Tibial artery (tissue), 4 donors: Measurements from ENCODE around the gene PGBD1.
A peak's percentile ranks its signal among the peaks of the same experiment; 100 is the strongest.

Source experiments
- DNase-seq, 2 donors: peaks; one replicate each; pipeline ENCODE4 v3.0.0-alpha.2; 2019
- H3K27ac ChIP-seq, 2 donors: fragments of 200-600 bp; sonication (generic) in 1 of 2; 1 replicate in 1 of 2; 2 replicates in 1 of 2; pipeline ENCODE4 v1.5.1; 2018 to 2019; ENCODE audit warnings: mild to moderate bottlenecking in 1 of 2
- H3K27me3 ChIP-seq, 2 donors: fragments of 200-600 bp; sonication (generic) in 1 of 2; one replicate each; pipeline versions ENCODE4 v1.5.1 to v1.6.0; 2016 to 2019
- H3K36me3 ChIP-seq, 3 donors: fragments of 200-600 bp; sonication (generic) in 2 of 3; one replicate each; pipeline ENCODE4 v1.5.1; 2016 to 2019; ENCODE audit warnings: mild to moderate bottlenecking in 2 of 3
- H3K4me1 ChIP-seq, 4 donors: fragments of 200-600 bp; sonication (generic) in 2 of 4; 1 replicate in 3 of 4; 2 replicates in 1 of 4; pipeline ENCODE4 v1.5.1; 2016 to 2019
- H3K4me3 ChIP-seq, 2 donors: fragments of 200-600 bp; sonication (generic) in 1 of 2; 1 replicate in 1 of 2; 2 replicates in 1 of 2; pipeline ENCODE4 v1.5.1; 2018 to 2019; ENCODE audit warnings: mild to moderate bottlenecking in 2 of 2
- H3K9me3 ChIP-seq, 3 donors: fragments of 200-600 bp; sonication (generic) in 1 of 3; one replicate each; pipeline ENCODE4 v1.5.1; 2016 to 2019
- intact Hi-C: fragments of 100-400 bp; cut with DNase I; formaldehyde crosslinking; loops from one replicate; pipeline ENCODE4 v1.15.0; 2023; ENCODE audit warnings: low total_unique reads
- TF ChIP-seq, protein P1 (sequence below), 2 experiments: fragments of 200-600 bp in 1 of 2; fragments of 450-650 bp in 1 of 2; IDR thresholded peaks; one replicate each; pipeline ENCODE4 v1.5.1; 2017 to 2019; ENCODE audit warnings: antibody characterized with exemption in 2 of 2, mild to moderate bottlenecking in 1 of 2, moderate library complexity in 1 of 2

Gene PGBD1

DNA sequence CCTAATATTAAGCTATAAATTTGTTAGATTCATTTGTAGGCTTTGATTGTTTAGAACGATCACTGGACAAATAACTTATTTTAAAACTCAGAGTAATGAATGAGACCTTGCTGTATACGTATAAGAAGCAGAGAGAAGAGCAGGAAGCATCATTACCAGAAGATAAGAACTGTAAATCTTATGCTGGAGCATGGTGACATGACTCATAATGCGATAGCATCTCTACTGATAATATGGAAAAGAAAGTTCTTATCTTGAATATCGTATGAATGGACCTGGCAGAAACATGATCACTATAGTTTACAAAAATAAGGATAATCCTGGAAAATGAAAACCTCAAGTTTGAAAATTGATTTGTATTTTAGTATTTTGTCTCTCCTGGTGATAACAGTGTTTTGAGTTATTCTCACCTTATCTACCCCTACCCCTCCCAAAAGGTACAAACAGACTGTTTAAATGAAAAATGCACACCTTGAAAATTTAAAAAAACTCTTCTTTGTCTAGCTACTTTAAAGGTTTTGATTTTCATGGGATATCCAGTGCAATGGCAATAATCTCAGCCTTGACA is 16.5 kb upstream of the PGBD1 start:
- H3K36me3 ChIP-seq, result no peaks in the 10 kb centered on the region
- H3K27ac ChIP-seq, result no peak overlapping the region
- TF ChIP-seq, protein P1, sequence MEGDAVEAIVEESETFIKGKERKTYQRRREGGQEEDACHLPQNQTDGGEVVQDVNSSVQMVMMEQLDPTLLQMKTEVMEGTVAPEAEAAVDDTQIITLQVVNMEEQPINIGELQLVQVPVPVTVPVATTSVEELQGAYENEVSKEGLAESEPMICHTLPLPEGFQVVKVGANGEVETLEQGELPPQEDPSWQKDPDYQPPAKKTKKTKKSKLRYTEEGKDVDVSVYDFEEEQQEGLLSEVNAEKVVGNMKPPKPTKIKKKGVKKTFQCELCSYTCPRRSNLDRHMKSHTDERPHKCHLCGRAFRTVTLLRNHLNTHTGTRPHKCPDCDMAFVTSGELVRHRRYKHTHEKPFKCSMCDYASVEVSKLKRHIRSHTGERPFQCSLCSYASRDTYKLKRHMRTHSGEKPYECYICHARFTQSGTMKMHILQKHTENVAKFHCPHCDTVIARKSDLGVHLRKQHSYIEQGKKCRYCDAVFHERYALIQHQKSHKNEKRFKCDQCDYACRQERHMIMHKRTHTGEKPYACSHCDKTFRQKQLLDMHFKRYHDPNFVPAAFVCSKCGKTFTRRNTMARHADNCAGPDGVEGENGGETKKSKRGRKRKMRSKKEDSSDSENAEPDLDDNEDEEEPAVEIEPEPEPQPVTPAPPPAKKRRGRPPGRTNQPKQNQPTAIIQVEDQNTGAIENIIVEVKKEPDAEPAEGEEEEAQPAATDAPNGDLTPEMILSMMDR (IDR thresholded peaks at IDR 0.05), result no peak
- H3K9me3 ChIP-seq, result peaks cover 0 to 7% (median 0%) of the 10 kb centered on the region in 3 donors
- H3K27me3 ChIP-seq, result no peaks in the 10 kb centered on the region
- peaks cover 0 to 17% (median 10%) of the 10 kb centered on the region in 4 donors for H3K4me1 ChIP-seq
- no peak for DNase-seq
- no peak overlapping the region for H3K4me3 ChIP-seq
- intact Hi-C loops, result no loop called here

DNA sequence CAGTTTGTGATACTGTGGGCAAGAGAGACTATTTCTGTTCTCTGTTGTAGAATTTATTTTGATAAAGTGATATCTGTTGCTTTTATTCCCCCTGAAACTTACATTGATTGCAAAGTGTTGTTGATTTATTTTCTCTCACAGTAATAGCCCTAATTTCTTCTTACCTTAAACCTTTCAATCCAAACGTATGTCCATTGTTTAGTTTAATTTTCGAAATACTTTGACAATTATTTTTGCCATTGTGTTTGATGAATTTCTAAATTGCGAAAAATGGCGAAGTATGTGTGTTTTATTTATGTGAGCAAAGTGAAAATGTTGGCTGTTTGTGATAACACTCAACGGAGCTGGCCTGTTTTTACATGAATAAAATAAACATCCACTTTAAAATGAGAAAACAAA is 14.8 kb upstream of the PGBD1 start:
- H3K9me3 ChIP-seq, result no peaks in the 10 kb centered on the region
- peaks cover 0 to 17% (median 10%) of the 10 kb centered on the region in 4 donors for H3K4me1 ChIP-seq
- TF ChIP-seq, protein P1 (IDR thresholded peaks at IDR 0.05), result no peak
- H3K27ac ChIP-seq, result peak overlapping the region; percentile 86 to 87
- H3K27me3 ChIP-seq, result no peaks in the 10 kb centered on the region
- intact Hi-C loops, result no loop called here
- H3K36me3 ChIP-seq, result peaks cover 0 to 3% (median 2%) of the 10 kb centered on the region in 3 donors
- peak overlapping the region; percentile 82 to 91 for H3K4me3 ChIP-seq
- no peak for DNase-seq

DNA sequence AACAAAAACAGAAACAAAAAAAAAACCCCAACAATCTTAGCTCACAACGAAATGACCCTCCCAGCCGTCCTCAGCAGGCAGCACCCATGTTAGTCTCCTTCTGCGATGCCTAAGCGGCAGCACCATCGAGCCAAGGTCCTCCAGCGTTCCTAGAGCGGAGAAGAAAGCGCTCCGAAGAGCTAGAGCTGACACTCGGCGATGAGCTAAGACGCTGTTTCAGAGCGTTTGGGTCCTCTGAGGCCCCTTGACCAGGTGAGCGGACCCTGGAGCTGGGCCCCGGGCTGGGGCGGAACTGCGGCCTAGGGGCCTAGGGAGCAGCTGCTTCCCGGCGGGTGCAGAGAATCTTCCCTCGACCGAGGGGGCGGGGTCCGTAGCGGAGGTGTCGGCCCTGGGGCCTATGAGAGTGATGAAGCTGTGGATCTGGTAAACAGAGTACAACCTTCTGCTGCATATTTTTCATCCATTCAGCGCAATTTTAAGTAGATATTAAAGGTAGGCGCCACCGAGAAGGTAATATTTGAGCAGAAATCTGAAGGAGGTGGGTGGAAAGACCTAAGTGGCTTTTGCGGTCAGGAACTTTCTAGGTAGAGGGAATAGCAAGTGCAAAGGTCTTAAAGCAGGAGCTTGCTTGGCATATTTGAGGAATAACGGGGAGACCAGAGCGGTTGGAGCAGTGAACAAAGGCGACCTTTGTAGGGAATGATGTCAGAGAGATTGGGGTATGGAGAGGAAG is 14.2 kb upstream of the PGBD1 start, which contains the start of gene ZSCAN26:
Gene ZSCAN26, plus strand, starts transcription at position 182 of the 733 bp plus-strand sequence. CDS start 4,777 bp downstream, outside the sequence.
- peak; percentile 82 to 88 for DNase-seq
- Histone ChIP-seq H3K27ac (peak within 1 kb of the TSS; percentile 86 to 87), H3K27me3 (no peaks in the 10 kb centered on the region), H3K4me3 (peak within 1 kb of the TSS; percentile 82 to 91), H3K4me1 (peaks cover 0 to 17% (median 10%) of the 10 kb centered on the region in 4 donors), H3K36me3 (peaks cover 5 to 9% (median 8%) of the 10 kb centered on the region in 3 donors), H3K9me3 (no peaks in the 10 kb centered on the region)
- intact Hi-C loops, result no loop called here
- TF ChIP-seq, protein P1 (IDR thresholded peaks at IDR 0.05), result no peak

DNA sequence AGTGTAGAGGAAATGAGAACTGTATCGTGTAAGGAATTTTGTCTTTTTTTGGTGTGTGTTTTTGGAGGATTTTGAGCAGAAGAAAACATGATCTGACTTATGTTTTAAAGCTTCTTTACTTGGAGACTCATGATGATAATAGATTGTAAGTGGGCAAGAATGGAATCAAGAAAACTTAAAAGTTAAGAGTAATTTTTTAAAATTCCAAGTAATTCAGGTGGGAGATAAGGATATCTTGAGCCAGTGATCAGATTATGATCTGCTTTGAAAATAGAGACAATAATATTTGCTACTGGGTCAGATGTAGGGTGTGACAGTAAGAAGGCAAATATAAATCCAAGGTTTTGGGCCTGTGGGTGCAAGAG is 13.7 kb upstream of the PGBD1 start:
- H3K27me3 ChIP-seq, result no peaks in the 10 kb centered on the region
- H3K4me1 ChIP-seq, result peaks cover 0 to 17% (median 10%) of the 10 kb centered on the region in 4 donors
- H3K27ac ChIP-seq, result peak overlapping the region; percentile 86 to 87
- intact Hi-C loops, result no loop called here
- H3K9me3 ChIP-seq, result no peaks in the 10 kb centered on the region
- no peak for DNase-seq
- peaks cover 10 to 15% (median 13%) of the 10 kb centered on the region in 3 donors for H3K36me3 ChIP-seq
- TF ChIP-seq, protein P1 (IDR thresholded peaks at IDR 0.05), result no peak
- H3K4me3 ChIP-seq, result peak overlapping the region; percentile 82 to 91

DNA sequence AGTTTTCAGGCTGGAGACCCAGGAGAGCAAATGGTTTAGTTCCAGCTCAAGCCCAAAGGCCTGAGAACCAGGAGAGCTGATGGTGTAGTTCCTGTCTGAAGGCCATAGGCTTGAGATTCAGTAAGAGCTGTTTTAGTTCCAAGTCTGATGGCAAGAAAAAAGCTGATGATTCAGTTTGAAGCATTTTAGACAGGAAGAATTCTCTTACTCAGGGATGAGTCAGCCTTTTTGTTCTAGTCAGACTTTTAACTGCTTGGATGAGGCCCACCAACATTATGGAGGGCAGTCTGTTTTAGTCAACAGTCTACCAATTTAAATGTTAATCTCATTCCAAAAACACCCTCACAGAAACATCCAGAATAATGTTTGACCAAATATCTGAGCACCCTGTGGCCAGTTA is 11.9 kb upstream of the PGBD1 start:
- TF ChIP-seq, protein P1 (IDR thresholded peaks at IDR 0.05), result no peak
- DNase-seq, result no peak
- H3K4me3 ChIP-seq, result no peak overlapping the region
- no peaks in the 10 kb centered on the region for H3K9me3 ChIP-seq
- intact Hi-C loops, result no loop called here
- H3K27me3 ChIP-seq, result no peaks in the 10 kb centered on the region
- no peak overlapping the region for H3K27ac ChIP-seq
- peaks cover 28 to 33% (median 32%) of the 10 kb centered on the region in 3 donors for H3K36me3 ChIP-seq
- H3K4me1 ChIP-seq, result peaks cover 0 to 17% (median 10%) of the 10 kb centered on the region in 4 donors
